Duodenal mucosa (tissue), 2 donors: ENCODE measurements around the gene WBP2.

Experiments
- H3K27ac ChIP-seq: one replicate; pipeline ENCODE4 v1.7.0; 2013; ENCODE audit warnings: low read depth, low read length
- H3K27me3 ChIP-seq, 2 donors: one replicate each; pipeline ENCODE4 v1.7.0; 2013; ENCODE audit warnings: low read length in 2 of 2, control low read depth in 1 of 2; ENCODE audit not compliant: insufficient read depth in 2 of 2, control insufficient read depth in 1 of 2
- H3K36me3 ChIP-seq, 2 donors: one replicate each; pipeline ENCODE4 v1.7.0; 2013; ENCODE audit warnings: low read length in 2 of 2, control low read depth in 1 of 2; ENCODE audit not compliant: insufficient read depth in 2 of 2, control insufficient read depth in 1 of 2
- H3K4me1 ChIP-seq, 2 donors: one replicate each; pipeline ENCODE4 v1.7.0; 2013; ENCODE audit warnings: low read length in 2 of 2, control low read depth in 1 of 2; ENCODE audit not compliant: insufficient read depth in 2 of 2, control insufficient read depth in 1 of 2
- H3K4me3 ChIP-seq, 2 donors: one replicate each; pipeline ENCODE4 v1.7.0; 2013; ENCODE audit warnings: low read length in 2 of 2, low read depth in 1 of 2
- H3K9ac ChIP-seq, 2 donors: one replicate each; pipeline ENCODE4 v1.7.0; 2013; ENCODE audit warnings: low read length in 2 of 2, low read depth in 1 of 2
- H3K9me3 ChIP-seq, 2 donors: one replicate each; pipeline ENCODE4 v1.7.0; 2013; ENCODE audit warnings: low read length in 2 of 2, control low read depth in 1 of 2; ENCODE audit not compliant: control insufficient read depth in 1 of 2

WBP2 gene

GRCh38 chr17:75855310-75856061, at the start of gene WBP2:
TSS of gene WBP2 (minus strand) at chr17:75855335. CDS start at chr17:75855297, 38 bp downstream.
- Histone ChIP-seq H3K9ac (peak within 1 kb of the TSS; percentile 90 to 95), H3K9me3 (no peaks in the 10 kb centered on the region), H3K27me3 (no peaks in the 10 kb centered on the region), H3K36me3 (peaks cover 0 to 11% of the 10 kb centered on the region in 2 donors), H3K4me1 (peaks cover 15 to 17% of the 10 kb centered on the region in 2 donors), H3K4me3 (peak within 1 kb of the TSS; percentile 88 to 91), H3K27ac (peak within 1 kb of the TSS; percentile 96)

- H3K36me3 ChIP-seq: peaks cover 26 to 41% of the 10 kb centered on the region in 2 donors
- H3K9me3 ChIP-seq: no peaks in the 10 kb centered on the region
- peaks cover 11 to 14% of the 10 kb centered on the region in 2 donors for H3K4me1 ChIP-seq
- no peak overlapping the region for H3K4me3 ChIP-seq
- no peak overlapping the region for H3K9ac ChIP-seq
- no peak overlapping the region for H3K27ac ChIP-seq
- no peaks in the 10 kb centered on the region for H3K27me3 ChIP-seq
Measured at GRCh38 chr17:75902406-75902805, 47.3 kb upstream of the WBP2 start.

GRCh38 chr17:75901727-75902126, 46.6 kb upstream of the WBP2 start:
- H3K4me1 ChIP-seq: peaks cover 14% of the 10 kb centered on the region in 2 donors
- no peak overlapping the region for H3K27ac ChIP-seq
- no peak overlapping the region for H3K9ac ChIP-seq
- no peaks in the 10 kb centered on the region for H3K27me3 ChIP-seq
- peaks cover 26 to 41% of the 10 kb centered on the region in 2 donors for H3K36me3 ChIP-seq
- no peaks in the 10 kb centered on the region for H3K9me3 ChIP-seq
- no peak overlapping the region for H3K4me3 ChIP-seq

- Histone ChIP-seq H3K9me3 (no peaks in the 10 kb centered on the region), H3K9ac (no peak overlapping the region), H3K36me3 (peaks cover 26 to 41% of the 10 kb centered on the region in 2 donors), H3K4me1 (peaks cover 13 to 14% of the 10 kb centered on the region in 2 donors), H3K27ac (no peak overlapping the region), H3K4me3 (no peak overlapping the region), H3K27me3 (no peaks in the 10 kb centered on the region)
Measured at GRCh38 chr17:75900691-75901533, 45.8 kb upstream of the WBP2 start.

- Histone ChIP-seq H3K27me3 (no peaks in the 10 kb centered on the region), H3K9ac (no peak overlapping the region), H3K36me3 (peaks cover 26 to 41% of the 10 kb centered on the region in 2 donors), H3K4me3 (no peak overlapping the region), H3K27ac (no peak overlapping the region), H3K9me3 (no peaks in the 10 kb centered on the region), H3K4me1 (peaks cover 15 to 23% of the 10 kb centered on the region in 2 donors)
Measured at GRCh38 chr17:75899767-75900468, 44.8 kb upstream of the WBP2 start.

- Histone ChIP-seq H3K9ac (no peak overlapping the region), H3K9me3 (no peaks in the 10 kb centered on the region), H3K27ac (no peak overlapping the region), H3K4me1 (peaks cover 18 to 25% of the 10 kb centered on the region in 2 donors), H3K27me3 (no peaks in the 10 kb centered on the region), H3K36me3 (peaks cover 26 to 41% of the 10 kb centered on the region in 2 donors), H3K4me3 (no peak overlapping the region)
Measured at GRCh38 chr17:75899353-75899752, 44.2 kb upstream of the WBP2 start.

GRCh38 chr17:75898791-75899190, 43.7 kb upstream of the WBP2 start:
- Histone ChIP-seq H3K9me3 (no peaks in the 10 kb centered on the region), H3K27ac (no peak overlapping the region), H3K27me3 (no peaks in the 10 kb centered on the region), H3K9ac (no peak overlapping the region), H3K4me3 (no peak overlapping the region), H3K36me3 (peaks cover 26 to 41% of the 10 kb centered on the region in 2 donors), H3K4me1 (peaks cover 19 to 21% of the 10 kb centered on the region in 2 donors)

- no peak overlapping the region for H3K27ac ChIP-seq
- no peak overlapping the region for H3K9ac ChIP-seq
- H3K36me3 ChIP-seq: peaks cover 26 to 41% of the 10 kb centered on the region in 2 donors
- H3K4me3 ChIP-seq: no peak overlapping the region
- no peaks in the 10 kb centered on the region for H3K9me3 ChIP-seq
- no peaks in the 10 kb centered on the region for H3K27me3 ChIP-seq
- H3K4me1 ChIP-seq: peaks cover 17 to 21% of the 10 kb centered on the region in 2 donors
Measured at GRCh38 chr17:75898065-75898464, 42.9 kb upstream of the WBP2 start.

- H3K27ac ChIP-seq: peak overlapping the region; percentile 89
- no peaks in the 10 kb centered on the region for H3K9me3 ChIP-seq
- H3K4me3 ChIP-seq: peak overlapping the region; percentile 69 to 71
- no peaks in the 10 kb centered on the region for H3K27me3 ChIP-seq
- H3K36me3 ChIP-seq: peaks cover 25 to 39% of the 10 kb centered on the region in 2 donors
- peaks cover 17 to 21% of the 10 kb centered on the region in 2 donors for H3K4me1 ChIP-seq
- H3K9ac ChIP-seq: peak overlapping the region in 1 of 2 donors; percentile 79
Measured at GRCh38 chr17:75897160-75898019, 42.3 kb upstream of the WBP2 start.
